Measurements from ENCODE around the gene NEDD9. TPM values are rescaled to one million over a fixed set of nuclear protein-coding genes. Genes with fewer than 3 reads are reported as not detected.

Gene NEDD9
- total and polyA plus RNA-seq, 2 of the 4 experiments (the other 2 are of a cell fraction), result 7.6 to 16.5 TPM

DNA sequence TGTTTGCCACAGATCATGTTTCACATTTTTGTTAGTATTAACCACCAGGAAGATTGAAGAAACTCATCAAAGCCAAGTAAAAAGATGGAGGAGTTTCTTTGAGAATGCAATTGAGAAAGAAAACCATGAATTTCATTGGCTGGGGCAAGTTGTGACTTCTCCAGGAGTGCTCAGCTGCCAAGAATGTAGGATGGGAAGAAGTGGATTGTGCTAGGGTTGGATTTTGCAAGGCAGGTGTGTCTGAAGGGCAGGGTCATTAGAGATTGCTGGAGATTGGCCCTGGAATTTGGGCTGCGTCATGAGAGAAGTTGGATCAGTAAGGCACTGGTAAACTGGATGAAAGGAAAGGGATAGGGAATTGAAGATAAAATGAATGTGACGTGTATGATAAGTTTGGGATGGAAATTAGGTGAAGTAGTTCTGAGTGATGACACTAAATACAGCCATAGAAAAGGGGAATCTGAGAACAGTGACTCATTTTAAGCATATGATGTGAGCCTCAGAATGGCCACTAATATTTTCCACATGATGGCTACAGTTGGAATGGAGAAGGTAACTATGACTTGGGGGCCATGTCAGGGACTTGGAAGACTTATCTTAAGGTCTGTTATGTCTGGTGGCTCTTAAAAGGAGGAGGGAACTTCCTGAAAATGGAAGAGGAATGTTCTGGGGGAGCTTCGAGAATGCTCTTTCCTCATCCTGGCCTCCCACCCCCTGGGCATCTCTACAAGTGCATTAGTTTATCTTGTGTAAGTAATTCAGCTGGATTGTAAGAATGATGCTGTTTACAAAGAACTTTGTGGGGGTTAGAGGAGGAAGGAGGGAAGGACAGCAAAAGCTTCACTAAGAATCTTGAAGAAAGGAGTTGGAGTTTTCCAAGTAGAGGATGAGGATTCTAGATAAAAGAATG, 93.2 kb downstream of the NEDD9 start:
- intact Hi-C loops (cut with micrococcal nuclease), result loop anchor here (5.0 kb wide), 1 partner anchor 47 kb away; the partner anchor contains the start of gene SMIM13

More for the DNA sequence above, 93.2 kb downstream of the NEDD9 start:
- TF ChIP-seq CEBPB (IDR thresholded peaks at IDR 0.05; ENCODE audit: low read depth, low read length), result no peak
- no peak for TF ChIP-seq BHLHE40 (IDR thresholded peaks at IDR 0.05; ENCODE audit: low read depth, low read length)
- TF ChIP-seq RFX5 (IDR thresholded peaks at IDR 0.05; ENCODE audit: low read depth, low read length), result no peak
- peak; percentile 68; the same call in 1 of the 2 replicates for TF ChIP-seq FOS (IDR thresholded peaks at IDR 0.05; ENCODE audit: low read depth, low read length)
- no peak for TF ChIP-seq CTCF (conservative IDR thresholded peaks at IDR 0.05; ENCODE audit: low read depth, low read length)
- TF ChIP-seq RAD21 (IDR thresholded peaks at IDR 0.05; ENCODE audit: low read length), result no peak
- no peak for TF ChIP-seq MAZ (IDR thresholded peaks at IDR 0.05; ENCODE audit: borderline replicate concordance, low read depth, low read length)
- peak; percentile 23 for TF ChIP-seq RCOR1 (IDR thresholded peaks at IDR 0.05; ENCODE audit: insufficient replicate concordance, low read length)
- no peak for TF ChIP-seq SMC3 (IDR thresholded peaks at IDR 0.05; ENCODE audit: low read depth, low read length)
- no peak for TF ChIP-seq USF2 (IDR thresholded peaks at IDR 0.05; ENCODE audit: low read depth, low read length)
- no TSS peak for BruUV-seq (replicated peaks)
- no peak overlapping the region for H2AK9ac ChIP-seq (replicated peaks; ENCODE audit: low read depth, low read length, poor library complexity)
- peak overlapping the region; percentile 24; the same call in 1 of the 2 replicates for H3K56ac ChIP-seq (ENCODE audit: extremely low read depth, insufficient read depth, low read length)
- peaks cover 10% of the 10 kb centered on the region for H3K4me1 ChIP-seq (ENCODE audit: control insufficient read depth, insufficient read depth, low read length)
- H3K27ac ChIP-seq (ENCODE audit: insufficient read depth, low read length), result peak overlapping the region; percentile 87; the same call in 1 of the 2 replicates
- H4K5ac ChIP-seq (ENCODE audit: low read depth, low read length), result peak overlapping the region; percentile 79; the same call in 1 of the 2 replicates
- peak overlapping the region; percentile 85 for H3K18ac ChIP-seq (ENCODE audit: low read depth, low read length)
- H3K14ac ChIP-seq (replicated peaks; ENCODE audit: low read depth, low read length), result peak overlapping the region; percentile 27
- in situ Hi-C loops (cut with MboI; ENCODE audit: low sequenced_read_pairs) (no loop called here), dilution Hi-C loops (cut with HindIII; ENCODE audit: low sequenced_read_pairs, unreplicated experiment) (no loop called here)
- POLR2A ChIA-PET (ENCODE audit: unreplicated experiment), result no interaction called here
- ATAC-seq (ENCODE audit: low read depth), result peak; percentile 45
- H3K79me1 ChIP-seq (ENCODE audit: low read depth in 1 of 2, low read length in 2 of 2), result peaks cover 11 to 44% of the 10 kb centered on the region in 2 experiments; a peak in 2 of 4 replicates
- 94% methylated on average over 1 of the region's 3 CpGs; no CpG with 5 or more reads in 1 of the 2 experiments for WGBS, 2 experiments (ENCODE audit: extremely low coverage in 2 of 2, insufficient read length in 1 of 2)
- H3K4me3 ChIP-seq (ENCODE audit: insufficient read depth, low read depth, low read length), result no peak overlapping the region
- H3K4me2 ChIP-seq (ENCODE audit: low read depth, low read length), result peak overlapping the region; percentile 45
- H4K91ac ChIP-seq (ENCODE audit: insufficient read depth, low read depth, low read length), result peak overlapping the region; percentile 70
- H3K4ac ChIP-seq (ENCODE audit: low read depth, low read length), result peak overlapping the region; percentile 56
- peak overlapping the region; percentile 44 for H2BK120ac ChIP-seq (ENCODE audit: low read depth, low read length)
- peak overlapping the region; percentile 83 for H2BK5ac ChIP-seq (ENCODE audit: low read depth, low read length, poor library complexity, severe bottlenecking)
- no peaks in the 10 kb centered on the region for H3K27me3 ChIP-seq (ENCODE audit: control insufficient read depth, insufficient read depth, low read length)
- peak overlapping the region; percentile 67; the same call in 1 of the 2 replicates for H3K23ac ChIP-seq (ENCODE audit: low read depth, low read length)
- peak overlapping the region; percentile 61 for H2BK20ac ChIP-seq (ENCODE audit: low read depth, low read length)
- peak overlapping the region; percentile 43 to 45; a peak in 2 of 4 replicates for H4K8ac ChIP-seq (ENCODE audit: low read depth in 2 of 2, low read length in 2 of 2)
- CTCF ChIA-PET, result interaction anchor here (0.7 to 1.2 kb wide), 2 partner anchors 356 to 1282 kb away, joined by 3 to 4 read pairs; no protein-coding TSS in a partner anchor
- H2AK5ac ChIP-seq (ENCODE audit: low read depth, low read length), result peak overlapping the region; percentile 63; the same call in 1 of the 2 replicates
- H2AFZ ChIP-seq (replicated peaks; ENCODE audit: low read length, poor library complexity), result no peak overlapping the region
- DNase-seq, result peak; percentile 72
- peaks cover 8% of the 10 kb centered on the region; the same call in 1 of the 2 replicates for H4K20me1 ChIP-seq (ENCODE audit: insufficient read depth, low read length)
- H3K9ac ChIP-seq (ENCODE audit: low read depth, low read length), result no peak overlapping the region
- peaks cover 7% of the 10 kb centered on the region for H3K36me3 ChIP-seq (ENCODE audit: control insufficient read depth, insufficient read depth, low read length)
- peak overlapping the region; percentile 57; the same call in 2 of the 3 replicates for H2BK15ac ChIP-seq (ENCODE audit: low read depth, low read length)
- H3K9me1 ChIP-seq (ENCODE audit: insufficient read depth, low read length), result peaks cover 11% of the 10 kb centered on the region
- H3K9me3 ChIP-seq (ENCODE audit: control insufficient read depth, insufficient read depth, low read length), result no peaks in the 10 kb centered on the region

Data from IMR-90 (cell line).